Esophagus muscularis mucosa (tissue), 4 donors: ENCODE data around the gene TSNAXIP1.

Experiments
- EP300 ChIP-seq: sonication (generic); formaldehyde crosslinking; IDR thresholded peaks from one replicate; pipeline ENCODE4 v1.6.1; 2017; ENCODE audit warnings: antibody characterized with exemption
- POLR2AphosphoS5 ChIP-seq, 2 donors: sonication (generic); formaldehyde crosslinking; IDR thresholded peaks; one replicate each; pipeline ENCODE4 v1.6.1; 2017; ENCODE audit warnings: antibody characterized with exemption in 2 of 2
- TF ChIP-seq, protein P1 (sequence below), 3 experiments: fragments of 200-600 bp in 2 of 3; fragments of 450-650 bp in 1 of 3; sonication (generic) in 2 of 3; IDR thresholded peaks; one replicate each; pipeline ENCODE4 v1.5.1; 2017 to 2019; ENCODE audit warnings: antibody characterized with exemption in 3 of 3, mild to moderate bottlenecking in 2 of 3, moderate library complexity in 1 of 3

DNA sequence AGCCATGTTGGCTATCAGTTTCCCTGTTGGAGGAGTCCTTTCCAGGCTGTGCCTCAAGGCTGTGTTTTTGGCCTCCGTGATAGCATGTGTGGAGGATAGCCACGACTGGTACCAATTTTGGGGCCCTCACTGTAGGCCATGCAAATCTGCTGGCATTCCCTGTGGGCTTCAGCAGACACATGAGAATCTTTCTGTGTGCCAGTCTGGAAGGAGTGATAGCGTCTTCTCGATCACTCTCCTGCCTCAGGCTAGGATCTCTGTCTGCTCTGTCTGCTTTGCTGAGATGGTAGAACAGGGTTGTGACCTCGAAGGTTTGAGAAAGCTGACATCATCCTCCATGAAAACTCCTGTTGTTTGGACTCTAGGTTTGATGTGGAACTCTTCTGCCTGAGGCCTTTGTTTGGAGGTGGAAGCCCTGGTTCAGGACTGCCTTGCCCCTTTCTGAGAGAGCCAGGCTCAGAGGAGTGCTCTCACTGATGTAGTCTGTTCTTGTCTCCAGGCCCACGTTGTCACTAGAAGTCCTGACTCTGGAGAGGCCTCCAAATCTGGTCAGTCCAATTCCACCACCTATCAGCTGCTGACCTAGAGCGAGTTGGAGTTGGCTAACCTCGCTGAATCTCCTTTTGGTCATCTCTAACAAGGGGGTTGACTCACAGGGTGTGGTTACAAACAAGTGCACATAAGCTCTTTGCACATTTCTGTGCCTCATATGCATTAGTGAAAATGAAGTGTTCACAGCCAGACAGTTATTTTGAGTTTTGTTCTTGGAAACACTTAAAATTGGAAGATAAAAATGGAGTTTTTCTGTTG, 54.1 kb downstream of the TSNAXIP1 start:
- TF ChIP-seq POLR2AphosphoS5 (IDR thresholded peaks at IDR 0.05) = peak in 1 of 2 donors; percentile 26
- TF ChIP-seq, protein P1, sequence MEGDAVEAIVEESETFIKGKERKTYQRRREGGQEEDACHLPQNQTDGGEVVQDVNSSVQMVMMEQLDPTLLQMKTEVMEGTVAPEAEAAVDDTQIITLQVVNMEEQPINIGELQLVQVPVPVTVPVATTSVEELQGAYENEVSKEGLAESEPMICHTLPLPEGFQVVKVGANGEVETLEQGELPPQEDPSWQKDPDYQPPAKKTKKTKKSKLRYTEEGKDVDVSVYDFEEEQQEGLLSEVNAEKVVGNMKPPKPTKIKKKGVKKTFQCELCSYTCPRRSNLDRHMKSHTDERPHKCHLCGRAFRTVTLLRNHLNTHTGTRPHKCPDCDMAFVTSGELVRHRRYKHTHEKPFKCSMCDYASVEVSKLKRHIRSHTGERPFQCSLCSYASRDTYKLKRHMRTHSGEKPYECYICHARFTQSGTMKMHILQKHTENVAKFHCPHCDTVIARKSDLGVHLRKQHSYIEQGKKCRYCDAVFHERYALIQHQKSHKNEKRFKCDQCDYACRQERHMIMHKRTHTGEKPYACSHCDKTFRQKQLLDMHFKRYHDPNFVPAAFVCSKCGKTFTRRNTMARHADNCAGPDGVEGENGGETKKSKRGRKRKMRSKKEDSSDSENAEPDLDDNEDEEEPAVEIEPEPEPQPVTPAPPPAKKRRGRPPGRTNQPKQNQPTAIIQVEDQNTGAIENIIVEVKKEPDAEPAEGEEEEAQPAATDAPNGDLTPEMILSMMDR (IDR thresholded peaks at IDR 0.05) = no peak
- no peak for TF ChIP-seq EP300
